ENCODE results near the gene CXCL17. TPM values are rescaled to one million over a fixed set of nuclear protein-coding genes. Genes with fewer than 3 reads are reported as not detected.

CXCL17 gene
- total RNA-seq, 1 donor from 2014 or later, result not detected

- H3K36me3 Mint-ChIP-seq (ENCODE audit: low read depth), result peaks cover 2% of the 10 kb centered on the region
- H3K4me1 Mint-ChIP-seq (ENCODE audit: low read depth), result no peaks in the 10 kb centered on the region
- no peak for DNase-seq (ENCODE audit: low spot score)
- peaks cover 11% of the 10 kb centered on the region for H3K27me3 Mint-ChIP-seq (ENCODE audit: low read depth)
- H3K9me3 Mint-ChIP-seq (ENCODE audit: low read depth), result no peaks in the 10 kb centered on the region
- H3K27ac Mint-ChIP-seq (ENCODE audit: unreplicated experiment), result no peak overlapping the region
- H3K4me3 Mint-ChIP-seq (ENCODE audit: unreplicated experiment), result no peak overlapping the region
- no peak for TF ChIP-seq CTCF (IDR thresholded peaks at IDR 0.05)
Measured at GRCh38 chr19:42475366-42475765, 32.6 kb upstream of the CXCL17 start.

GRCh38 chr19:42474743-42475142 lies 32.0 kb upstream of the CXCL17 start:
- Mint-ChIP-seq H3K4me3 (ENCODE audit: unreplicated experiment) (no peak overlapping the region), H3K4me1 (ENCODE audit: low read depth) (no peaks in the 10 kb centered on the region), H3K9me3 (ENCODE audit: low read depth) (no peaks in the 10 kb centered on the region), H3K27me3 (ENCODE audit: low read depth) (peaks cover 11% of the 10 kb centered on the region), H3K27ac (ENCODE audit: unreplicated experiment) (no peak overlapping the region), H3K36me3 (ENCODE audit: low read depth) (peaks cover 2% of the 10 kb centered on the region)
- no peak for DNase-seq (ENCODE audit: low spot score)
- no peak for TF ChIP-seq CTCF (IDR thresholded peaks at IDR 0.05)

- H3K36me3 Mint-ChIP-seq (ENCODE audit: low read depth), result no peaks in the 10 kb centered on the region
- no peak for TF ChIP-seq CTCF (IDR thresholded peaks at IDR 0.05)
- no peak overlapping the region for H3K27ac Mint-ChIP-seq (ENCODE audit: unreplicated experiment)
- no peaks in the 10 kb centered on the region for H3K4me1 Mint-ChIP-seq (ENCODE audit: low read depth)
- no peak for DNase-seq (ENCODE audit: low spot score)
- H3K27me3 Mint-ChIP-seq (ENCODE audit: low read depth), result peaks cover 11% of the 10 kb centered on the region
- H3K4me3 Mint-ChIP-seq (ENCODE audit: unreplicated experiment), result no peak overlapping the region
- H3K9me3 Mint-ChIP-seq (ENCODE audit: low read depth), result no peaks in the 10 kb centered on the region
Measured at GRCh38 chr19:42473686-42474085, 30.9 kb upstream of the CXCL17 start.

- Mint-ChIP-seq H3K27me3 (ENCODE audit: low read depth) (peaks cover 11% of the 10 kb centered on the region), H3K4me3 (ENCODE audit: unreplicated experiment) (no peak overlapping the region), H3K9me3 (ENCODE audit: low read depth) (no peaks in the 10 kb centered on the region), H3K4me1 (ENCODE audit: low read depth) (peaks cover 6% of the 10 kb centered on the region), H3K27ac (ENCODE audit: unreplicated experiment) (no peak overlapping the region), H3K36me3 (ENCODE audit: low read depth) (no peaks in the 10 kb centered on the region)
- TF ChIP-seq CTCF (IDR thresholded peaks at IDR 0.05), result no peak
- no peak for DNase-seq (ENCODE audit: low spot score)
Measured at GRCh38 chr19:42472402-42473147, 29.8 kb upstream of the CXCL17 start.

GRCh38 chr19:42471554-42472249 lies 29.0 kb upstream of the CXCL17 start:
- DNase-seq (ENCODE audit: low spot score), result no peak
- peaks cover 15% of the 10 kb centered on the region for H3K4me1 Mint-ChIP-seq (ENCODE audit: low read depth)
- H3K36me3 Mint-ChIP-seq (ENCODE audit: low read depth), result no peaks in the 10 kb centered on the region
- no peak overlapping the region for H3K27ac Mint-ChIP-seq (ENCODE audit: unreplicated experiment)
- H3K27me3 Mint-ChIP-seq (ENCODE audit: low read depth), result peaks cover 11% of the 10 kb centered on the region
- no peaks in the 10 kb centered on the region for H3K9me3 Mint-ChIP-seq (ENCODE audit: low read depth)
- TF ChIP-seq CTCF (IDR thresholded peaks at IDR 0.05), result no peak
- no peak overlapping the region for H3K4me3 Mint-ChIP-seq (ENCODE audit: unreplicated experiment)

All from chondrocyte (in vitro differentiated cells).